Measurements from ENCODE around the gene CCM2L. TPM values are rescaled to one million over a fixed set of nuclear protein-coding genes. Genes with fewer than 3 reads are reported as not detected.

The CCM2L gene
- total RNA-seq, 1 donor from 2014 or later: not detected

- no peak overlapping the region for H3K4me3 Mint-ChIP-seq (ENCODE audit: low read depth)
- H3K27me3 Mint-ChIP-seq (ENCODE audit: low read depth): peaks cover 7% of the 10 kb centered on the region
- intact Hi-C loops (cut with micrococcal nuclease): no loop called here
- H3K4me1 Mint-ChIP-seq (ENCODE audit: low read depth): peaks cover 3% of the 10 kb centered on the region
- no peak overlapping the region for H3K27ac Mint-ChIP-seq
- no peak for DNase-seq (ENCODE audit: low spot score)
- no peaks in the 10 kb centered on the region for H3K9me3 Mint-ChIP-seq
- H3K36me3 Mint-ChIP-seq (ENCODE audit: low read depth): no peaks in the 10 kb centered on the region
These were observed 4.2 kb upstream of the CCM2L start for GRCh38 chr20:32006053-32006452.

- Mint-ChIP-seq H3K4me1 (ENCODE audit: low read depth) (peaks cover 3% of the 10 kb centered on the region), H3K27me3 (ENCODE audit: low read depth) (peaks cover 7% of the 10 kb centered on the region), H3K27ac (no peak overlapping the region), H3K4me3 (ENCODE audit: low read depth) (no peak overlapping the region), H3K36me3 (ENCODE audit: low read depth) (no peaks in the 10 kb centered on the region), H3K9me3 (no peaks in the 10 kb centered on the region)
- intact Hi-C loops (cut with micrococcal nuclease): no loop called here
- DNase-seq (ENCODE audit: low spot score): no peak
These were observed 3.1 kb upstream of the CCM2L start for GRCh38 chr20:32006841-32007786.

- Mint-ChIP-seq H3K4me3 (ENCODE audit: low read depth) (no peak overlapping the region), H3K36me3 (ENCODE audit: low read depth) (no peaks in the 10 kb centered on the region)
- no peak for DNase-seq (ENCODE audit: low spot score)
These were observed 2.2 kb upstream of the CCM2L start for GRCh38 chr20:32007787-32008616.

GRCh38 chr20:32009564-32009963 lies 674 bp upstream of the CCM2L start:
- no peaks in the 10 kb centered on the region for H3K9me3 Mint-ChIP-seq
- DNase-seq (ENCODE audit: low spot score): no peak
- intact Hi-C loops (cut with micrococcal nuclease): no loop called here

More at GRCh38 chr20:32007787-32008616, 2.2 kb upstream of the CCM2L start:
- no peak overlapping the region for H3K27ac Mint-ChIP-seq
- H3K27me3 Mint-ChIP-seq (ENCODE audit: low read depth): peaks cover 7% of the 10 kb centered on the region
- H3K9me3 Mint-ChIP-seq: no peaks in the 10 kb centered on the region
- peaks cover 3% of the 10 kb centered on the region for H3K4me1 Mint-ChIP-seq (ENCODE audit: low read depth)
- intact Hi-C loops (cut with micrococcal nuclease): no loop called here

GRCh38 chr20:32010666-32011065 lies 428 bp downstream of the CCM2L start:
- intact Hi-C loops (cut with micrococcal nuclease): no loop called here
- Mint-ChIP-seq H3K27ac (no peak overlapping the region), H3K4me1 (ENCODE audit: low read depth) (peaks cover 3% of the 10 kb centered on the region), H3K36me3 (ENCODE audit: low read depth) (no peaks in the 10 kb centered on the region), H3K4me3 (ENCODE audit: low read depth) (no peak overlapping the region), H3K27me3 (ENCODE audit: low read depth) (peaks cover 16% of the 10 kb centered on the region), H3K9me3 (no peaks in the 10 kb centered on the region)
- no peak for DNase-seq (ENCODE audit: low spot score)

More at GRCh38 chr20:32009564-32009963, 674 bp upstream of the CCM2L start:
- Mint-ChIP-seq H3K4me1 (ENCODE audit: low read depth) (peaks cover 3% of the 10 kb centered on the region), H3K27me3 (ENCODE audit: low read depth) (peaks cover 7% of the 10 kb centered on the region), H3K36me3 (ENCODE audit: low read depth) (no peaks in the 10 kb centered on the region), H3K4me3 (ENCODE audit: low read depth) (no peak overlapping the region), H3K27ac (no peak overlapping the region)

GRCh38 chr20:32012159-32012688 lies 2.0 kb downstream of the CCM2L start:
- no peaks in the 10 kb centered on the region for H3K36me3 Mint-ChIP-seq (ENCODE audit: low read depth)
- no peak overlapping the region for H3K4me3 Mint-ChIP-seq (ENCODE audit: low read depth)
- H3K27ac Mint-ChIP-seq: no peak overlapping the region
- DNase-seq (ENCODE audit: low spot score): no peak
- H3K9me3 Mint-ChIP-seq: no peaks in the 10 kb centered on the region
- intact Hi-C loops (cut with micrococcal nuclease): no loop called here
- H3K4me1 Mint-ChIP-seq (ENCODE audit: low read depth): peaks cover 3% of the 10 kb centered on the region
- peaks cover 22% of the 10 kb centered on the region for H3K27me3 Mint-ChIP-seq (ENCODE audit: low read depth)

- H3K27me3 Mint-ChIP-seq (ENCODE audit: low read depth): peaks cover 26% of the 10 kb centered on the region
These were observed 3.1 kb downstream of the CCM2L start for GRCh38 chr20:32013326-32013725.

GRCh38 chr20:32017711-32018251 lies 7.5 kb downstream of the CCM2L start:
- H3K27me3 Mint-ChIP-seq (ENCODE audit: low read depth): peaks cover 60% of the 10 kb centered on the region
- intact Hi-C loops (cut with micrococcal nuclease): no loop called here
- no peaks in the 10 kb centered on the region for H3K9me3 Mint-ChIP-seq
- H3K4me3 Mint-ChIP-seq (ENCODE audit: low read depth): peak overlapping the region; percentile 61
- no peak for DNase-seq (ENCODE audit: low spot score)
- no peak overlapping the region for H3K27ac Mint-ChIP-seq
- peaks cover 19% of the 10 kb centered on the region for H3K4me1 Mint-ChIP-seq (ENCODE audit: low read depth)
- H3K36me3 Mint-ChIP-seq (ENCODE audit: low read depth): no peaks in the 10 kb centered on the region

More at GRCh38 chr20:32013326-32013725, 3.1 kb downstream of the CCM2L start:
- DNase-seq (ENCODE audit: low spot score): no peak
- H3K4me3 Mint-ChIP-seq (ENCODE audit: low read depth): no peak overlapping the region
- no peaks in the 10 kb centered on the region for H3K36me3 Mint-ChIP-seq (ENCODE audit: low read depth)
- H3K9me3 Mint-ChIP-seq: no peaks in the 10 kb centered on the region
- peaks cover 6% of the 10 kb centered on the region for H3K4me1 Mint-ChIP-seq (ENCODE audit: low read depth)
- intact Hi-C loops (cut with micrococcal nuclease): no loop called here
- no peak overlapping the region for H3K27ac Mint-ChIP-seq

GRCh38 chr20:32018269-32019155 lies 8.3 kb downstream of the CCM2L start:
- H3K9me3 Mint-ChIP-seq: no peaks in the 10 kb centered on the region
- no peaks in the 10 kb centered on the region for H3K36me3 Mint-ChIP-seq (ENCODE audit: low read depth)
- no peak overlapping the region for H3K27ac Mint-ChIP-seq
- DNase-seq (ENCODE audit: low spot score): peak; percentile 33
- intact Hi-C loops (cut with micrococcal nuclease): no loop called here
- H3K4me3 Mint-ChIP-seq (ENCODE audit: low read depth): peak overlapping the region; percentile 72
- H3K27me3 Mint-ChIP-seq (ENCODE audit: low read depth): peaks cover 66% of the 10 kb centered on the region
- H3K4me1 Mint-ChIP-seq (ENCODE audit: low read depth): peaks cover 19% of the 10 kb centered on the region

- H3K27me3 Mint-ChIP-seq (ENCODE audit: low read depth): peaks cover 66% of the 10 kb centered on the region
- H3K4me1 Mint-ChIP-seq (ENCODE audit: low read depth): peaks cover 19% of the 10 kb centered on the region
- intact Hi-C loops (cut with micrococcal nuclease): no loop called here
- peak overlapping the region; percentile 78 for H3K4me3 Mint-ChIP-seq (ENCODE audit: low read depth)
- no peaks in the 10 kb centered on the region for H3K36me3 Mint-ChIP-seq (ENCODE audit: low read depth)
- no peak for DNase-seq (ENCODE audit: low spot score)
- H3K27ac Mint-ChIP-seq: no peak overlapping the region
- H3K9me3 Mint-ChIP-seq: no peaks in the 10 kb centered on the region
These were observed 8.9 kb downstream of the CCM2L start for GRCh38 chr20:32019156-32019510.

GRCh38 chr20:32019563-32020463 lies 9.6 kb downstream of the CCM2L start:
- no peaks in the 10 kb centered on the region for H3K9me3 Mint-ChIP-seq
- no peak for DNase-seq (ENCODE audit: low spot score)
- peak overlapping the region; percentile 78 for H3K4me3 Mint-ChIP-seq (ENCODE audit: low read depth)
- H3K36me3 Mint-ChIP-seq (ENCODE audit: low read depth): no peaks in the 10 kb centered on the region
- peaks cover 65% of the 10 kb centered on the region for H3K27me3 Mint-ChIP-seq (ENCODE audit: low read depth)
- H3K27ac Mint-ChIP-seq: no peak overlapping the region
- intact Hi-C loops (cut with micrococcal nuclease): no loop called here
- peaks cover 19% of the 10 kb centered on the region for H3K4me1 Mint-ChIP-seq (ENCODE audit: low read depth)

Data from activated T-helper 2 cell treated with anti-CD3 and anti-CD28 coated beads, Interferon-gamma antibody, Interleukin-2, Interleukin-4, amounts not matched to agents 10 μg/mL and 5 μg/mL and 100 μg/mL, durations not matched to agents 14 hours and 24 hours and 36 hours (primary cell).